Loucy (cell line): ENCODE data around the gene XXYLT1.

ENCODE experiments used
- H2AFZ ChIP-seq: fragments of 200-600 bp; sonication (generic); 2 replicates; pipeline ENCODE4 v1.6.0; 2016; ENCODE audit warnings: antibody characterized with exemption, mild to moderate bottlenecking, low read length, moderate library complexity
- H3F3A ChIP-seq: fragments of 200-600 bp; 2 replicates; pipeline ENCODE4 v1.6.0; 2016; ENCODE audit warnings: antibody characterized with exemption, low read depth, mild to moderate bottlenecking
- H3K27me3 ChIP-seq: fragments of 200-600 bp; sonication (generic); 2 replicates; pipeline ENCODE4 v1.6.1; 2014; ENCODE audit warnings: low read length, mild to moderate bottlenecking; ENCODE audit not compliant: insufficient read depth, poor library complexity, severe bottlenecking
- H3K36me3 ChIP-seq: fragments of 200-600 bp; sonication (generic); 2 replicates; pipeline ENCODE4 v1.6.1; 2016; ENCODE audit warnings: low read length; ENCODE audit not compliant: insufficient read depth
- H3K4me1 ChIP-seq: fragments of 200-600 bp; sonication (generic); 2 replicates; pipeline ENCODE4 v1.5.1; 2014; ENCODE audit warnings: low read length, mild to moderate bottlenecking; ENCODE audit not compliant: insufficient read depth, poor library complexity, severe bottlenecking
- H3K4me2 ChIP-seq: fragments of 200-600 bp; sonication (generic); 2 replicates; pipeline ENCODE4 v1.6.0; 2014; ENCODE audit warnings: antibody characterized with exemption, low read length, low read depth, mild to moderate bottlenecking; ENCODE audit not compliant: poor library complexity, severe bottlenecking
- H3K4me3 ChIP-seq: fragments of 200-600 bp; sonication (generic); 2 replicates; pipeline ENCODE4 v1.5.1; 2014; ENCODE audit warnings: low read length, mild to moderate bottlenecking, mixed read lengths; ENCODE audit not compliant: poor library complexity, severe bottlenecking
- H3K79me2 ChIP-seq: fragments of 200-600 bp; sonication (generic); 2 replicates; pipeline ENCODE4 v1.6.1; 2014; ENCODE audit warnings: low read length; ENCODE audit not compliant: insufficient read depth
- H3K9ac ChIP-seq: fragments of 200-600 bp; sonication (generic); 2 replicates; pipeline ENCODE4 v1.6.0; 2014; ENCODE audit warnings: mild to moderate bottlenecking, low read depth, low read length, moderate library complexity; ENCODE audit not compliant: poor library complexity, severe bottlenecking
- H3K9me2 ChIP-seq: fragments of 200-600 bp; sonication (generic); replicated peaks from 2 replicates; pipeline ENCODE4 v1.6.1; 2016; ENCODE audit warnings: low read depth, low read length, mixed read lengths
- H3K9me3 ChIP-seq: fragments of 200-600 bp; sonication (generic); 2 replicates; pipeline ENCODE4 v1.6.1; 2014; ENCODE audit warnings: mild to moderate bottlenecking, antibody characterized with exemption, low read length, low read depth; ENCODE audit not compliant: insufficient read depth
- H4K20me1 ChIP-seq: fragments of 200-600 bp; sonication (generic); 2 replicates; pipeline ENCODE4 v1.6.0; 2014; ENCODE audit warnings: antibody characterized with exemption, low read length, mild to moderate bottlenecking; ENCODE audit not compliant: insufficient read depth, poor library complexity, severe bottlenecking
- EZH2phosphoT487 ChIP-seq: fragments of 200-600 bp; IDR thresholded peaks from 2 replicates; pipeline ENCODE4 v1.6.1; 2018; ENCODE audit warnings: antibody characterized with exemption, mild to moderate bottlenecking, moderate library complexity, borderline replicate concordance
- TF ChIP-seq, protein P1 (sequence below): fragments of 200-600 bp; sonication (generic); conservative IDR thresholded peaks from 2 replicates; pipeline ENCODE4 v1.5.1; 2014; ENCODE audit warnings: mild to moderate bottlenecking, antibody characterized with exemption, low read length

Gene XXYLT1

GRCh38 chr3:195048059-195048905 lies 222.7 kb downstream of the XXYLT1 start:
- H3K4me2 ChIP-seq: no peak overlapping the region
- H3K79me2 ChIP-seq: no peaks in the 10 kb centered on the region
- no peaks in the 10 kb centered on the region for H4K20me1 ChIP-seq
- no peak overlapping the region for H3K9ac ChIP-seq
- no peaks in the 10 kb centered on the region for H3F3A ChIP-seq
- no peaks in the 10 kb centered on the region for H3K9me3 ChIP-seq
- TF ChIP-seq, protein P1, sequence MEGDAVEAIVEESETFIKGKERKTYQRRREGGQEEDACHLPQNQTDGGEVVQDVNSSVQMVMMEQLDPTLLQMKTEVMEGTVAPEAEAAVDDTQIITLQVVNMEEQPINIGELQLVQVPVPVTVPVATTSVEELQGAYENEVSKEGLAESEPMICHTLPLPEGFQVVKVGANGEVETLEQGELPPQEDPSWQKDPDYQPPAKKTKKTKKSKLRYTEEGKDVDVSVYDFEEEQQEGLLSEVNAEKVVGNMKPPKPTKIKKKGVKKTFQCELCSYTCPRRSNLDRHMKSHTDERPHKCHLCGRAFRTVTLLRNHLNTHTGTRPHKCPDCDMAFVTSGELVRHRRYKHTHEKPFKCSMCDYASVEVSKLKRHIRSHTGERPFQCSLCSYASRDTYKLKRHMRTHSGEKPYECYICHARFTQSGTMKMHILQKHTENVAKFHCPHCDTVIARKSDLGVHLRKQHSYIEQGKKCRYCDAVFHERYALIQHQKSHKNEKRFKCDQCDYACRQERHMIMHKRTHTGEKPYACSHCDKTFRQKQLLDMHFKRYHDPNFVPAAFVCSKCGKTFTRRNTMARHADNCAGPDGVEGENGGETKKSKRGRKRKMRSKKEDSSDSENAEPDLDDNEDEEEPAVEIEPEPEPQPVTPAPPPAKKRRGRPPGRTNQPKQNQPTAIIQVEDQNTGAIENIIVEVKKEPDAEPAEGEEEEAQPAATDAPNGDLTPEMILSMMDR: no peak
- no peak for TF ChIP-seq EZH2phosphoT487
- H2AFZ ChIP-seq: no peak overlapping the region
- H3K36me3 ChIP-seq: no peaks in the 10 kb centered on the region
- no peak overlapping the region for H3K4me3 ChIP-seq
- no peaks in the 10 kb centered on the region for H3K9me2 ChIP-seq
- H3K27me3 ChIP-seq: no peaks in the 10 kb centered on the region
- H3K4me1 ChIP-seq: no peaks in the 10 kb centered on the region

DNA sequence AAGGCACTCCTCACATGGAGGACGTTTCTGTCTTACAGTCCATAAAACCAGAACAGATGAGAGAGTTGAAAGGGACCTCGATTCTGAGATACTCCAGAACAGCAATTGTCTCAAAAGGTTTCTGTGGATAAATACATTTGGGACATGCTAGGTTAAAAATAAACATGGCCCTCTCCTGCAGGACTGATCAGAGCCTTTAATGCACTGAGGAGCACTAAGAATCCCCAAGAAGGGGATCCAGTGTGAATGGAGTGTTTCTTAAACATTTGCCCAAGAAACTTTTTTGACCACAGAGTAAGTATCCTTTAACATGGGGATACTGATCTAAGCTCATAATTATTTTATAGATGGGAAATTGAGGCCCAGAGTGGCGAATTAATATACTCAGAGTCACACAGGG lies 223.4 kb downstream of the XXYLT1 start:
- Histone ChIP-seq H3K27me3 (no peaks in the 10 kb centered on the region), H3K4me2 (no peak overlapping the region), H2AFZ (no peak overlapping the region), H4K20me1 (no peaks in the 10 kb centered on the region), H3K79me2 (no peaks in the 10 kb centered on the region), H3K36me3 (no peaks in the 10 kb centered on the region), H3K4me3 (no peak overlapping the region), H3K9me2 (no peaks in the 10 kb centered on the region), H3F3A (no peaks in the 10 kb centered on the region), H3K9me3 (no peaks in the 10 kb centered on the region), H3K4me1 (no peaks in the 10 kb centered on the region), H3K9ac (no peak overlapping the region)
- no peak for TF ChIP-seq EZH2phosphoT487
- TF ChIP-seq, protein P1: no peak

- Histone ChIP-seq H3K9ac (no peak overlapping the region), H3K36me3 (no peaks in the 10 kb centered on the region), H3K27me3 (no peaks in the 10 kb centered on the region), H3K79me2 (no peaks in the 10 kb centered on the region), H4K20me1 (no peaks in the 10 kb centered on the region), H2AFZ (no peak overlapping the region), H3K9me2 (no peaks in the 10 kb centered on the region), H3K9me3 (no peaks in the 10 kb centered on the region), H3K4me1 (no peaks in the 10 kb centered on the region), H3K4me3 (no peak overlapping the region), H3K4me2 (no peak overlapping the region), H3F3A (no peaks in the 10 kb centered on the region)
- TF ChIP-seq EZH2phosphoT487: no peak
- TF ChIP-seq, protein P1: no peak
Measured at GRCh38 chr3:195046441-195046840, 224.5 kb downstream of the XXYLT1 start.
